HL-60 (cell line): ENCODE data around the gene CLINT1.
A peak's percentile ranks its signal among the peaks of the same experiment; 100 is the strongest.

ENCODE experiments used
- DNase-seq, 2 experiments: peaks; one replicate each; pipeline ENCODE4 v3.0.0-alpha.2; 2010 to 2020; ENCODE audit warnings: low read depth in 1 of 2, low spot score in 1 of 2
- H3K27ac ChIP-seq: fragments of 250-450 bp; sonication (Bioruptor Pico); replicated peaks from 2 replicates; pipeline ENCODE4 v1.5.1; 2020; ENCODE audit warnings: mild to moderate bottlenecking, moderate library complexity
- H3K27me3 ChIP-seq: fragments of 250-450 bp; sonication (Bioruptor Pico); 2 replicates; pipeline ENCODE4 v1.5.1; 2021; ENCODE audit warnings: mild to moderate bottlenecking, moderate library complexity; ENCODE audit not compliant: insufficient read depth, poor library complexity, severe bottlenecking
- H3K4me3 ChIP-seq: replicated peaks from 2 replicates; pipeline ENCODE4 v1.5.1; 2011; ENCODE audit warnings: mild to moderate bottlenecking, control low read depth, low read length; ENCODE audit not compliant: insufficient read depth
- CTCF ChIP-seq: IDR thresholded peaks from one replicate; pipeline ENCODE4 v1.5.1; 2011; ENCODE audit warnings: low read length, control low read depth, inconsistent platforms; ENCODE audit not compliant: insufficient read depth
- GABPA ChIP-seq: IDR thresholded peaks from 2 replicates; pipeline ENCODE4 v1.6.1; 2012; ENCODE audit warnings: low read depth
- POLR2AphosphoS5 ChIP-seq: IDR thresholded peaks from 2 replicates; pipeline ENCODE4 v1.6.1; 2012; ENCODE audit warnings: low read depth
- REST ChIP-seq: IDR thresholded peaks from 2 replicates; pipeline ENCODE4 v1.6.1; 2012; ENCODE audit warnings: low read depth; ENCODE audit not compliant: insufficient replicate concordance
- SPI1 ChIP-seq: IDR thresholded peaks from 2 replicates; pipeline ENCODE4 v1.6.1; 2012; ENCODE audit warnings: low read depth, mild to moderate bottlenecking, borderline replicate concordance

CLINT1 gene

GRCh38 chr5:157820593-157821252 lies 38.2 kb downstream of the CLINT1 start:
- no peak overlapping the region for H3K27ac ChIP-seq
- TF ChIP-seq CTCF (peak; percentile 17), POLR2AphosphoS5 (no peak), SPI1 (no peak), GABPA (no peak), REST (no peak)
- H3K27me3 ChIP-seq = no peaks in the 10 kb centered on the region
- no peak overlapping the region for H3K4me3 ChIP-seq
- DNase-seq = peak in 1 of 2 experiments; percentile 25

DNA sequence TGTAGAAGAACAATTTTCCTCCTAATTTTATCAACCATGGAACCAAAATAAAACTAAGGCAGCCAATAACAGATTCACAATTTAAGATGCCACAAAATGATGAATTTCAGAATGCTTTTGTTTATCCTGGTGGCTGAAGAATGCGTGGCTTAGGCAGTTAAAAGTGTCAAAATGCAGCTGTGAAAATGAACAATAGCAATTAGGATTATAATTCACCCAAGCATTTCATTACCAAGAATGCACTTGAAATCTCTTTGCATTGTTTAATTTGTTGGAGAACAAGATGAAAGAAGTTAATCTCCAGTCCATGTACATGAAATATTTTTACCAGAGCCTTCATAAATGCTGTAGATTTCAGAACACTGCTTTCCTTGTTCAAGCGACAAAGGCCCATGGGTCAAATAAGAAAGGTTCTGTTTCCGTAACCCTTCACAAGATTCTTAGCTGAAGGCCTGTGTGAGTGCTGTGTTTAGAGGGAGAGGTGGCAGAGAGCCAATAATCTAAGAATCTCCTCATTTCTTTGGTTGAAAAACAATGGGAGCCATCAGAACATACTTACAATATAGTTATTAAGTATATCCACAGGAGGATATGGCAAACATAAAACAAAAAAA lies 39.3 kb downstream of the CLINT1 start:
- TF ChIP-seq REST = no peak
- no peak for TF ChIP-seq SPI1
- TF ChIP-seq POLR2AphosphoS5 = no peak
- TF ChIP-seq CTCF = no peak
- no peak for TF ChIP-seq GABPA
- Histone ChIP-seq H3K4me3 (no peak overlapping the region), H3K27ac (no peak overlapping the region), H3K27me3 (no peaks in the 10 kb centered on the region)
- DNase-seq = no peak

DNA sequence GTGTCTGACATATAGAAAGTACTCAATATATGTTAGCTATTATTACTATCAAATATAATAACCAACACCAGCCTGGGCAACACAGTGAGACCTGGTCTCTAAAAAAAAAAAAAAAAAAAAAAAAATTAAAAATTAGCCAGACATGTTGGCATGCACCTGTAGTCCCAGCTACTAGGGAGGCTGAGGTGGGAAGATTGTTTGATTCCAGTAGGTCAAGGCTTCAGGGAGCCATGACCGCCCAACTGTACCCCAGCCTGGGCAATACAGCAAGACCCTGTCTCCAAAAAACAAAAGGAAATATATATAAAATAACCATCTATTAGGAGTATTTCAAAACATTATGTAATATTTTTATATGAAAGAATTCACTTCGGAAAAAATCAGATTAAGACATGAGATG lies 40.6 kb downstream of the CLINT1 start:
- DNase-seq = no peak
- TF ChIP-seq SPI1 = no peak
- TF ChIP-seq GABPA = no peak
- TF ChIP-seq CTCF = no peak
- TF ChIP-seq REST = no peak
- TF ChIP-seq POLR2AphosphoS5 = no peak
- Histone ChIP-seq H3K4me3 (no peak overlapping the region), H3K27me3 (no peaks in the 10 kb centered on the region), H3K27ac (no peak overlapping the region)
